GM18868 (cell line): ENCODE results near the gene RNASE11.
"Not testable (repeated sequence)": the region's sequence is repeated elsewhere in the genome, so short reads cannot be mapped to it uniquely, and the experiment has no call there.

ENCODE experiments used
- ATAC-seq: cut with Tn5 transposase; IDR thresholded peaks from one replicate; pipeline ENCODE4 v1.9.1; 2021; ENCODE audit warnings: mild to moderate bottlenecking, moderate library complexity; ENCODE audit not compliant: unreplicated experiment

Gene RNASE11

DNA sequence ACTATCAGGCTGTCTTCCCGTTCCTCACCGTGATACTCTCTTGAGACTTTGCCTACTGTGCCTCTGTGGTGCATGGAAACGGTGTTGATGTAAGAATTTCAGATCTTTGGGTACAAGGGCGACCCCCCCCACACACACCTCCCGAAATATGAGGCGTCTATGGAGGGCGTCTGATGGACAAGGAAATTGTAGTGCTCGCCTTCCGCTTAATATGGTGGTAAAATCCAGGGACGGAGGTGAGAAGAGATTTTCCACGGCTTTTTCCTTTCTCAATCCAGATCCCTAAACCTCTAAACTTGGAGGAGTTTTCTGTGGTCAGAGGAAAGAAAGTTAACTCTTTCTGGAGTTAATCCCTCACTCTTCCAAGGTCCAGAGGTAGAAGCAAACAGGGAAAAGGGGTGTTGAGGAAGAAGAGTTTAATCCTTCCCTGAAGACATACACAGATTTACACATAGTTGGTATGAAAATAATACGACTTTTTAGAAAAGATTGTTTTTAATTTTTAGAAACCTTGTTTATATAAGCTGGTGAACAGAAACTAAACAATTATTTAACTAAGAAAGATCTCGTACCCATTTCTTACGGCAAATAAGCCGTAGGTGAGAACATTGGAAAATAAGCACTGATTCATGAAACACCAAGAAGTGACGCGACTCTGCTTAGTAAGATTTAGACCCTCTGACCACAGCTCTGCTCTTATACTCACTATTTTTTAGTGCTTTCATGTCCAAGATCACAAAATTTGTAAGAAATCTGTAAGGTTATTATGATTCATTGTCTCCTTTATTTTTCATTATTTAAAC, 26.4 kb upstream of the RNASE11 start:
- peak; percentile 4 for ATAC-seq

DNA sequence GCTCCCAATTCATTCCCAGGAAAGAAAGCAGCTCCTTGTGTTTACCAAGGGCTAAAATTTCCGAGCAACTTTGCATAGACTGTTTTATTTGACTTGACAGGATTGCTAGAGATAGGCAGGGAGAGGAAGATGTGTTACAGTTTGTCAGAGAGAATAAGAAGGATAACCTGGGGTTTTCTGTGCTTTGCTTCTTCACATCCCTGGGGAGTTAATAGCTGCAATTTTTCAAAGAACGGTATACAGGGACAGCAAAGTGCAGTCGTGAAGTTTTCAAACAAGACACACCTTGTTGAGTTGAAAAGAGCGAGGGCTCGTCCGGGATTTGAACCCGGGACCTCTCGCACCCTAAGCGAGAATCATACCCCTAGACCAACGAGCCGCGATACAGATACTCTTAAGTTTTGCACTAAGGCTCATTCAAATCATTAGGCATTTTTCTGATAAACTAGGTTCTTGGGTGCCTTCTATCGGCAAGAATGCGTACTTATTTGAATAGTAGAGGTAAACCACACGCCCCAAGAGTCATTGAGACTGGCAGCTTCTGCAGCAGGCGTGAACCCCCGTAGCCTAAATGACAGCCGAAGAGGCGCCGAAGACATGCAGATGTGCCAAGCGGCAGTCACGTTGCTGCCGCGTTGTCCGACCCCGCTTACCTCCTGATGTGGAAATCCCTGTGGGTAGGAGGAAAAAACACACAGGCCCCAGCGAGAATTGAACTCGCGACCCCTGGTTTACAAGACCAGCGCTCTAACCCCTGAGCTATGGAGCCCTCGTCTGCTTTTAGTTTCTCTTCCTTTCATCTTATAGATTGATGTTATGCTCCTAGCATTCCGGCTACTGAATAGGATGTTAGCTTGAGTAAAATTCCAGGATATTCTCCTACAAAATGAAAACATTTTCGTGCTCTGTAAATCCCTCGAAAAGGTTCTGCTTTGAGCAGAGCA, 25.6 kb upstream of the RNASE11 start:
- peak; percentile 70 for ATAC-seq

DNA sequence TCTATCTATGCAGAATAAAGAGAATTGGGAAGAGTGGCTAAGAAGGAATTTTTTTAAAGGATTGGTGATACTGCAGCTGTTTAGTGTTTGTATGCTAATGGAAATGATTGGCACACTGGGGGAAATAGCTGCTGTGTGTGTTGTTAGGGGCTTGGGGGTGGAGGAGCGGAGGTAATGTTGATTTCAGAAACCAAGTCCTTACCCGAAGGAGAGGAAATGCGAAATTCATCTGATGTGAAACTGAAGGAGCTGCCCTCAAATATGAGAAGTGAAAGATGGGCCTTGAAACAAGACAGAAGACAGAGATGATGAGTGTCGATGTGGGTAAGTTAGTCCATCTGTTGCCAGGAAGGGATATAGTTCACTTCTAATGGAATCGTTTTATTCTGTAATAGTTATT, 24.6 kb upstream of the RNASE11 start:
- ATAC-seq = peak; percentile 26

DNA sequence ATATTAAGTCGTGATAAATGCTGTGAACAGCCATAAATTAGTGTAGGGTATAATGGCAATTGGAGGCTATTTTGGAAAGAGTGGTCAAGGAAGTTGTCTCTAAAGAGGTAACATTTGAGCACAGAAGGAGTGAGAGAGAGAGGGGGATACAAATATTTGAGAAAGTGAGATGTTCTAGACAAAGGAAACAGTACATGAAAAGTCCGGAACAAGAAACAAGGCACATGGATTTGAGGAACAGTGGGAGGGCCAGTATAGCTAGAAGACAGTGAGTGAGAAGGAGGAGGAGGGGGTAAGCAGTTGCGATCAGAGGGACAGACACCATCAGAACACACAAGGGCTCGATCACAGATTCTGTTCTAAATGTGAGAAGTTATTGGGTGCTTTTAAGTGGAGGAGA, 23.5 kb upstream of the RNASE11 start:
- no peak for ATAC-seq

DNA sequence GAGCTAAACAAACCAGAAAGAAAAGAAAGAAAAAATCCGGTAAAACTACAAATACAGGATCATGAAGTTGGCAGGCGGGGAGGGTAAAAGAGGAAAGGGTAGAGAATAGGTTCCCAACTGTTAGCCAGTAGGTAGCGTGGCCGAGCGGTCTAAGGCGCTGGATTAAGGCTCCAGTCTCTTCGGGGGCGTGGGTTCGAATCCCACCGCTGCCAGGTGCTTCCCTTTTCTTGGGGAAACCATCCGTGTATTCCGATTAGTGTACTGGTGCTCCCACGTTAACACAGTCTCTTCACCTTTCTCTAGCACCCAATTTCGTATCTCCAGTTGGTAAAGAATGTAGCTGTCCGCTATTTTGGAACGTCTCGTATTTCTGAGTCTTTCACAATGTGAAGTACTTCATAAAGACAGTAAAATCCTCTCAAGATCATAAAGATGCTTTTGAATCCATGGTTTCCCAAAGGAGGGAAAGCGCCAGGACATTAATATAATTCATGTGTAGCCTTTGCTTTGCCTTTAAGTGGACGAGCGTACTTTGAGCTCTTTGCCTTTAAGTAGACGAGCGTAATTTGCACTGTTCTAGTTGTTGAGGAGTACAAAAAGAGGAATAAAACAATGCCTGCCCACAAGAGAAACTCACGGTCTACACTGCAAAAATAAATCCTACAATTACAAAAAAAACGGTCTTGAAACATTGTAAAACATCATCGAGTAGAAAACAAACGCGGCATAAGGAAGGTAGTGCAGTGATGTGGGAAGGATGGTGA, 22.4 kb upstream of the RNASE11 start:
- ATAC-seq = peak; percentile 18

DNA sequence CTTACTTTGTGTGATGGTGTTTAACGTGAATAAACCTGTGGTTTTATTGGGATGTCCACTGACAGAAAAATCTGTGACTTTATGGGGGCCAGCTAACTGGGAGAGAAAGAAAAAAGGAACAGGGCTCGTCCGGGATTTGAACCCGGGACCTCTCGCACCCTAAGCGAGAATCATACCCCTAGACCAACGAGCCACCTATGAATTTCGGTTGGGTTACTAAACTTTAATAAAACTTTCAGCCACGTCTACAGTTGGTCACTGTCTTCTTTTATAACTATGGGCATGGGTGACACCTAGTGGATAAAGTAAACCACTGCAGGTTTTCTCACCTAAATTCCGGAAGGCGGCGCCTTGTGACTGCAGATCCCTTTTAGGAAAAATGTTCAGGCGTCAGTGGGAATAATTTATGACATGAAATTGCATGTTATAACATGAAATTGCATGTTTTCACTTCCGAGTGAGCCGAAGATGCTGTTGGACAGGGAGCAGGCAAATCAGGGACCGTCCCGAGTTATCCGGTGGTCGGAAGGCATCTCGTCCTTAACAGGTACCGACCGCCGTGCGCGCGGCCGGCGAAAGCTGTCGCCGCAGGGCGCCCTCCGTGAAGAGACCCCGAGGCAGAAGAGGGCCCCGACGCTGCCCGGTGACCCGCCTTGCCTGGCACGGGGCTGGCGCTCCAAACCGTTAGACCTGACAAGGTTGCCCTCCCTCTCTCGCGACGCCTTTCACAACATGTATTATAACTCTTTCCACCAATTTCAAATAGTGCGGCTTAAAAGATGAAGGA, 21.6 kb upstream of the RNASE11 start:
- no peak for ATAC-seq

DNA sequence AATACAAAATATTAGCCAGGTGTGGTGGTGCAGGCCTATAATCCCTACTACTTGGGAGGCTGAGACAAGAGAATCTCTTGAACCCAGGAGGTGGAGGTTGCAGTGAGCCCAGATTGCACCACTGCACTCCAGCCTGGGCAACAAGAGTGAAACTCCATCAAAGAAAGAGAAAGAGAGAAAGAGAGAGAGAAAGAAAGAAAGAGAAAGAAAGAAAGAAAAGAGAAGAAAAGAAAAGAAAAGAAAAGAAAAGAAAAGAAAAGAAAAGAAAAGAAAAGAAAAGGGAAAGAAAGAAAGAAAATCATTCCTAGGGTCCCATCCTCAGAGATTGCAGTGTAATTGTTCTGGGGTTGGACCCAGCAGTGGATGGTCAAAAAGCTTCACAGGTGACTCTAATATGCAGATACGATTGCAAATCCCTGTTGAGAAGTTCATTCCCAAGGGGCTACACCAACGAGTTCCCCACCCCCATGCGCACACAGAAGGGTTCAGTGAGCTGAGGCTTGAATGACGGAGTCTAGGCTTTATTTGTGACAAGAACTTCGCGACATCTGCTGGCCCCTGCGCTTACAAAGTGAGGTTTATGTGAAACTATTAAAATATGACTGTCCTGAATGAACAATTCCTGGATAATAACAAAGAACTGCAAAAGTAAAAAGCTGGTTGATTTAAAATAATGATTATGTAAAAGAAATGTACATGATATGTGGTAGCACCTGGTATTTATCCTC, 20.7 kb upstream of the RNASE11 start:
- no peak for ATAC-seq

DNA sequence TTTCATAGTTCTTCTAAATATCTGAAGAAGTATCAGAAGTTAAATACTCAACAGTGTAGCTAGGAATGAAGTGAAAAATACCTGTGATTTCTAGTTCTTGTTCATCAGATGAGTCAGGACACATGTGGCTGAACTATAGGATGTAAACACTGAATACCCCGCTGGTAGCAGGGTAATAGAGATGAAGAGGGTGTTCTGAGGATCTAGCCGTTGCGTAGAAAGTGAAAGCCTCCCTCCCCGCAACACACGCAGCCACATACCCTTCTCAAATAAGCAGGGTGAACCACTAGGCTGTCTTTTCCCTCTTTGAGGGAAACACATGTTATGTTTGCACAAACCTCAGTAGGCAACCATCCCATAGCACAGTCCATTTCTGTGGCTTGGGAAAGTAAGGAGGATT, 19.8 kb upstream of the RNASE11 start:
- ATAC-seq = no peak

DNA sequence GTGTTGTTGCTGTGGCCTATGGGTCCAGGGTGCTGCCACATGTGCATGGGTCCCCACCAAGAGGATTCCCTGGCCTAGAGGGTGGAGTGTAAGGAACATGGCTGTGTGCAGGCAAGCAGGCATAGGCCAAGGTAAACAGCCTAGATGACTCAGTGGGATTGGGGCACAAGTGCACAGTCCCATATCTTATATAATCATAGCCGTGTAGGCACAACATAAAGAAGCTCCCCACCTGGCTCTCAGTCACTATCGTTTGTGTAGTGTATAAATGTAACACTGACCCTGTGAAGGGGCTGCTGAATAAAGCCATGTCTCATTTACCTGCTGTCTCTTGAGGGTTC, 19.1 kb upstream of the RNASE11 start:
- ATAC-seq = no peak

DNA sequence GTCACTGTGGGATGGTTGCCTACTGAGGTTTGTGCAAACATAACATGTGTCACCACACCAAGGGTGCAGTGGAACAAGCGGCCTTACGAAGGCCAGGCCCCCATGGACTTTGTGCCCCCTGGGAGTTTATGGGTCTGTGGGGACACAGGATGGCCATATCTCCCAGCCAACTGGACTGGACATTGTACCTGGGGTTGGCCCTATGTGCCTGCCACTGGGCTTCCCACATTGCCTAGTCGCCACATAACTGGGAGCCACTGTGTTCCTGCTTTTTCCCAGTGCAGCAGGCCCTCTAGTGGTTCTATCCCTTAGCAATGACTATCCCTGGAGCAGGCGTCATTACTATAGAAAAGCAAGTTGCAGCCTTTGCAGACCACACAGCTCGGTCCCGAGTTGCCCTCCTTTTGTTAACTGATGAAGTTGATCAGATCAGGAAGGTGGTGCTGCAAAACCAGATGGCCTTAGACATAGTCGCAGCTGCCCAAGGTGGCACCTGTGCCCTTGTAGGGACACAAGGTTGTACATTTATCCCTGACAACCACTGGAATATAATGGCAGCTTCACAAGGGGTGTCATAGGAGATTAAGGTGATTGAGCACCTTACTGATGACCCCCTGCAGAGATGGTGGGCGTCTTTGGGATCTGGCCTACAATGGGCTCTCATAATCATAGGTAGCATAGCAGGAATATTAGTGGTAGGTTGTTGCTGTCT, 18.5 kb upstream of the RNASE11 start:
- ATAC-seq = no peak

DNA sequence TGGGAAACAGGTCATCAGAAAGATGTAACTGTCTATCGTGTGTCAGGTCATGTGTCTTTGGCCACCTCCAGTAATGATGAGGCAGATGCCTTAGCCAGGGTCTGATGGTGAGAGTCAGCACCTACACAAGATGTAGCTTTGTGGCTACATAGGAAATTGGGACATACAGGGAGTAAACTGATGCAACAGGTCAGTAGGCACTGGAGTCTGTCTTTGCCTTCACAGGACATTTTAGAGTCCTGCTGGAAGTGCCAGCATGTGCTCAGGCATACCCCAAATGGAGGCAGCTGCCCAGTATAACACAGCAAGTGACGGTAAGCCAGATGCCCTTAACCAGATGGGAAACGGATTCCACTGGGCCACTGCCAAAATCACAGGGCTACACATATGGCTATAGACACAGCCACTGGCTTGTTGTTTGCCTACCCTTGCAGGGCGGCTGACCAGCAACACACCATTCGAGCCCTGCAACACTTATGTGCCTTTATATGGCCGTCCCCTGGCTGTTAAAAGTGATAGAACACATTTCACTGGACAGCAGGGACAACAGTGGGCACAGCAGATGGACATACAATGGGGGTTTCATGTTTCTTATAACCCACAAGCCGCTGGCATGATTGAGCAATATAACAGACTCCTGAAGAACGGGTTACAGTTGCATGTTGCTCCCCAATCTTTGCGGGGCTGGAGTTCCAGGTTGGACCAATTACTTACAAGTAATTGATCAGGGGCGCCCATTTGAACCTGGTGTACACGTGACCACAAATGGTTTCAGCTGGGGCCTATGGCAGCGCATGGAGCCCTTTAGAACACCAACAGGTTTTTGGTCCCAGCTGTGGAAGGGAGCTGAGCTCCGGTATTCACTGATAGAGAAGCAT, 16.3 kb upstream of the RNASE11 start:
- ATAC-seq = no peak

DNA sequence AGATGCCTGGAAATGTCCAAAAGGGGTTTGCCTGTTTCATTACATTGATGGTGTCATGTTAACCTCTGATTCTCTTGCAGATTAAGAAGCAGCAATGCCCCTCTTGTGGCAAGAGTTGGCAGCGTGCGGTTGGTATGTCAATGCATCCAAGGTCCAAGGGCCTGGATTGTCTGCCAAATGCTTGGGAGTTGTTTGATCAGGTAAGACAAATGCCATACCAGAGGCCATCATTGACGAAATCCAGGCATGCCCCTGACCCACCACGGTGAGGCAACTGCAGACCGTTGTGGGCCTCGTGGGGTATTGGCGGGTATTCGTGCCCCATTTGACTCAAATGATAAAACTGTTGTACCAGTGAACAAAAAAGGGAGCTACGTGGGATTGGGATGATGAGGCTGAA, 14.8 kb upstream of the RNASE11 start:
- no peak for ATAC-seq

DNA sequence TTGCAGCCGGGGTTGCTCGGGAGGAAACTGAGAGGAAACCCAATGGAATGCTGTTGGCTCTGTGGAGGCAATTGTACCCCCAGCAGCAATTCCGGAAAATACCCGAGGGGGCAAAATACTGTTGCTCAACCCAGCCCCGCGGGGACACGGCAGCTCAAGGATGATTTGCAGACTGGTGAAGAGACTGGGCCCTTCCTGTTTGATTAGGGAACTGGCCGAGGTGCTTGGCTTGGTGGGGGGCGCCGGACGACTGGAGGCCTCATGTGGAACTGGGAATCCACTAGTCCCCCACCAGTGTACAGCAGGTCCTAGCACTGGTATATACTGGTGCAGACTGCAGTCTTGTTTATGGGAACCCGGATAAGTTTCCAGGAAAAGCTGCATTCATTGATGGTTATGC, 13.7 kb upstream of the RNASE11 start:
- no peak for ATAC-seq

DNA sequence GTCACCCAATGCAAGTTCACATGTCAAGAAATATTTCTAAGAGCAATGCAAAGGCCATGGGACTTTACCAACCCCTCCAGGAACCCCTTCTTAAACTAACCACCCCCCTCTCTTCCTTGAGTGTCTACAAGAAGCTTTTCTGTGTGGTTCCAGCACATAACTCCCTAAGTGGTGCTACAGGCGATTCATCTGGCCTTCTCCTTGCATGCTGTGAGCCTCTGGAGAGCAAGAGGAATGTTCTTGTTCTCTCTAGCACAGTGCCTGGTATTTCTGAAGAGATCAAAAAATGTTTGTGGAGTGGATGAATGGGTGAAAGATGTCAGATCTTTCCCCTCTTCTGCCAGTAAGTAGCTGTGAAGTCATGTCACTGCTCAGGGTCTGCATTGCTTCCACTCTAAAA, 9.3 kb upstream of the RNASE11 start:
- ATAC-seq = no peak

DNA sequence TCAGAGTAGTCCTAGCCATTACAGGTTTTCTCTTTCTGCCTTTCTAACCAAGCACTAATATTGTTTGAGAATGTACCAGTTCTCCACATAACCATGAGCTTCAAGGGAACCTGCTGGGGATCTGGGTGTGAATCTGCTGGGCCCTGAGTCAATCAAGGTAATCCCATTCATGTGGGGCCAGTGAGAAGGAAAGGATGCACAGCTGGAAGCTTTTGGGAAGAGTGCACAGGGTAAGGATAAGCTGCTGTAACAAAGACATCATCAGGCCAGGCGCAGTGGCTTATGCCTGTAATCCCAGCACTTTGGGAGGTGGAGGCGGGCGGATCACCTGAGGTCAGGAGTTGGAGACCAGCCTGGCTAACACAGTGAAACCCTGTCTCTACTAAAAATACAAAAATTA, 7.9 kb upstream of the RNASE11 start:
- not testable (repeated sequence) for ATAC-seq

DNA sequence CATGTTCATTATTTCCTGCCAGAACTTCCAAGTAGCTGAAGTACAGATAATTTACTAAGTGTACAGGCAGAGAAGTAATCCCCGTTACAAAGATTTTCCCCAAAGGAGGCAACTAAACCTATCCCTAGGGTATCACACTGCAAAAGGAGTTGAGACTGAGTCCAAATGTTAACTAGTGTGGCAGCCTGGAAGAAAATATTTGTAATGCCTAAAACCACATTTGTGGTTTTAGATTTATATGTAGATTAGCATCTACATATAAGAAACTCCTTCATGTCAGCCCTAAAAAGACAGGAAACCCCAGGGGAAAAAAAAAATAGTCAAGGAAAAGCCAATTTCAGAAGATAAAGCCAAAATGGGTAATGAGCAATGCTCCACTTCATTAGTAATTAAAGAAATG, 4.8 kb upstream of the RNASE11 start:
- ATAC-seq = no peak

DNA sequence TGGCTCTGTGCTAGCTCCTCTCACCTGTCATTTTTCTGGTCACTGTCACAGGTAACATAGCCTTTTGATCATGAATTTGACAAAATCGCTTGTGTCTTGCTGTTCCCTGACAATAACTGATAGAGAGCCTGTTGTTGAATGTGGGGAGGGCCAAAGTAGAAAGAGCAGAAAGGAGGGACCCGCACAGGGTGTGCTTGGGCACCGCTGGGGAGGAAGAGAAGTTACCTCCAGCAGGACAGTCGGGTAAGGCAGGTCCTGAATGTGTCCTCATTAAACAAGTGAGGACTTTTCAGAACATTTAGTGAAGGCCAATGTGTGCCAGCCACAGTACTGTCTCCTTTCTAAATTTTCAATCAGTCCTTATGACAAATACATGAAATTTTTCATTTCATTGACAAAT, 3.4 kb upstream of the RNASE11 start, which contains the start of gene RNASE12:
RNASE12 (minus strand) TSS at position 142 of the 400 bp plus-strand sequence. CDS start 653 bp downstream, outside the sequence.
- no peak for ATAC-seq

DNA sequence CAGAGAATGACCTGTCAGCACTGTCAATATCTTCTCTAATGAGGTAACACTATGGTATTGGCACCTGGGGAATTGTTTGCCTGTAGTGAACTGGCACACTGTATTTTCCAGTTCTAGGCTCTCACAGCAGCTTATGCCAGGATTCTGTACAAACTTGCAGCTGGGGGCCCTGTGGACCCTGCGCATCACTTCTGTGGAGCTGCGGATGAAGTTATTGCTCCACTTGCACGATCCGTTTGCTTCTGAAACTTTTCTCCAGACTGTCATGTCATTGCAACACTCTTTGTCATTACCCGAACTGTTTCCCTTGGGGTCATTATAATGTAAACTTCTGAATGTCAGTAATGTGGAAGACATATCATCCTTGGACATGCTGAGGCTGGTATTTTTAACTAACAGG, 3.9 kb downstream of the RNASE11 start:
- ATAC-seq = no peak
